ENCODE data around the gene XPA. TPM values are rescaled to one million over a fixed set of nuclear protein-coding genes. Genes with fewer than 3 reads are reported as not detected.
"Not testable (repeated sequence)": the region's sequence is repeated elsewhere in the genome, so short reads cannot be mapped to it uniquely, and the experiment has no call there.

The XPA gene
- polyA plus RNA-seq, 12 donors: 10.6 to 38.4 (median 21.9) TPM; not detected in 1

GRCh38 chr9:97704851-97705250 is 7.7 kb upstream of the XPA start:
- DNase-seq: no peak

GRCh38 chr9:97704345-97704677 is 7.2 kb upstream of the XPA start:
- DNase-seq: no peak

- DNase-seq: no peak
Observed at GRCh38 chr9:97703437-97704344, 6.6 kb upstream of the XPA start.

GRCh38 chr9:97699824-97700223 is 2.7 kb upstream of the XPA start:
- DNase-seq: not testable (repeated sequence)

GRCh38 chr9:97699281-97699680 is 2.1 kb upstream of the XPA start:
- not testable (repeated sequence) for DNase-seq

GRCh38 chr9:97698865-97699264 is 1.7 kb upstream of the XPA start:
- DNase-seq: no peak

- DNase-seq: peak; percentile 6
Observed at GRCh38 chr9:97697837-97698236, 697 bp upstream of the XPA start.

- DNase-seq: peak; percentile 1
Observed at GRCh38 chr9:97695995-97696802, 941 bp downstream of the XPA start.

- DNase-seq: no peak
Observed at GRCh38 chr9:97695390-97695789, 1.8 kb downstream of the XPA start.

- no peak for DNase-seq
Observed at GRCh38 chr9:97694769-97695168, 2.4 kb downstream of the XPA start.

- DNase-seq: no peak
Observed at GRCh38 chr9:97689401-97690180, 7.5 kb downstream of the XPA start.

- DNase-seq: no peak
Observed at GRCh38 chr9:97688654-97689053, 8.5 kb downstream of the XPA start.

- DNase-seq: no peak
Observed at GRCh38 chr9:97682242-97682641, 14.9 kb downstream of the XPA start.

GRCh38 chr9:97675655-97676054 is 21.5 kb downstream of the XPA start:
- DNase-seq: no peak

GRCh38 chr9:97673922-97674321 is 23.2 kb downstream of the XPA start:
- no peak for DNase-seq

- DNase-seq: no peak
Observed at GRCh38 chr9:97672403-97672802, 24.7 kb downstream of the XPA start.

GRCh38 chr9:97670586-97670985 is 26.6 kb downstream of the XPA start:
- no peak for DNase-seq

GRCh38 chr9:97668485-97668884 is 28.7 kb downstream of the XPA start:
- no peak for DNase-seq

- DNase-seq: no peak
Observed at GRCh38 chr9:97666907-97667686, 30.0 kb downstream of the XPA start.

- no peak for DNase-seq
Observed at GRCh38 chr9:97665742-97666141, 31.4 kb downstream of the XPA start.

GRCh38 chr9:97660847-97661246 is 36.3 kb downstream of the XPA start:
- DNase-seq: no peak
